ENCODE data around the gene PRKCA.

Gene PRKCA

GRCh38 chr17:66791347-66791746 is 488.9 kb downstream of the PRKCA start:
- no peak for DNase-seq

GRCh38 chr17:66793814-66794213 is 491.4 kb downstream of the PRKCA start:
- no peak for DNase-seq

- no peak for DNase-seq
These were observed 493.1 kb downstream of the PRKCA start for GRCh38 chr17:66795486-66795885.

- DNase-seq, result no peak
These were observed 497.6 kb downstream of the PRKCA start for GRCh38 chr17:66799849-66800537.

GRCh38 chr17:66803474-66803951 is 501.1 kb downstream of the PRKCA start:
- DNase-seq, result no peak

- DNase-seq, result no peak
These were observed 503.2 kb downstream of the PRKCA start for GRCh38 chr17:66805567-66805966.

- DNase-seq, result no peak
These were observed 504.8 kb downstream of the PRKCA start for GRCh38 chr17:66807182-66807581.

GRCh38 chr17:66809408-66809807 is 507.0 kb downstream of the PRKCA start:
- DNase-seq, result no peak

GRCh38 chr17:66810951-66811682 is 508.7 kb downstream of the PRKCA start:
- no peak for DNase-seq

- DNase-seq, result no peak
These were observed 509.3 kb downstream of the PRKCA start for GRCh38 chr17:66811683-66812054.

GRCh38 chr17:66812571-66812970 is 510.2 kb downstream of the PRKCA start:
- DNase-seq, result no peak

- no peak for DNase-seq
These were observed 510.9 kb downstream of the PRKCA start for GRCh38 chr17:66813296-66813695.

- DNase-seq, result no peak
These were observed 511.6 kb downstream of the PRKCA start for GRCh38 chr17:66814026-66814425.

- no peak for DNase-seq
These were observed 512.2 kb downstream of the PRKCA start for GRCh38 chr17:66814570-66814969.

- DNase-seq, result no peak
These were observed 515.3 kb downstream of the PRKCA start for GRCh38 chr17:66817750-66818149.

- no peak for DNase-seq
These were observed 517.1 kb downstream of the PRKCA start for GRCh38 chr17:66819466-66819865.

GRCh38 chr17:66822009-66822408 is 519.6 kb downstream of the PRKCA start:
- DNase-seq, result no peak

- no peak for DNase-seq
These were observed 524.4 kb downstream of the PRKCA start for GRCh38 chr17:66826856-66827255.

- peak; percentile 68 for DNase-seq
These were observed 527.0 kb downstream of the PRKCA start for GRCh38 chr17:66829386-66829864.

GRCh38 chr17:66829883-66830282 is 527.5 kb downstream of the PRKCA start:
- DNase-seq, result no peak

- no peak for DNase-seq
These were observed 528.0 kb downstream of the PRKCA start for GRCh38 chr17:66830451-66830850.

- DNase-seq, result no peak
These were observed 529.2 kb downstream of the PRKCA start for GRCh38 chr17:66831383-66832210.

- no peak for DNase-seq
These were observed 530.8 kb downstream of the PRKCA start for GRCh38 chr17:66833201-66833600.
